Measurements from ENCODE around the gene DGKA.
A peak's percentile ranks its signal among the peaks of the same experiment; 100 is the strongest.

DGKA gene

DNA sequence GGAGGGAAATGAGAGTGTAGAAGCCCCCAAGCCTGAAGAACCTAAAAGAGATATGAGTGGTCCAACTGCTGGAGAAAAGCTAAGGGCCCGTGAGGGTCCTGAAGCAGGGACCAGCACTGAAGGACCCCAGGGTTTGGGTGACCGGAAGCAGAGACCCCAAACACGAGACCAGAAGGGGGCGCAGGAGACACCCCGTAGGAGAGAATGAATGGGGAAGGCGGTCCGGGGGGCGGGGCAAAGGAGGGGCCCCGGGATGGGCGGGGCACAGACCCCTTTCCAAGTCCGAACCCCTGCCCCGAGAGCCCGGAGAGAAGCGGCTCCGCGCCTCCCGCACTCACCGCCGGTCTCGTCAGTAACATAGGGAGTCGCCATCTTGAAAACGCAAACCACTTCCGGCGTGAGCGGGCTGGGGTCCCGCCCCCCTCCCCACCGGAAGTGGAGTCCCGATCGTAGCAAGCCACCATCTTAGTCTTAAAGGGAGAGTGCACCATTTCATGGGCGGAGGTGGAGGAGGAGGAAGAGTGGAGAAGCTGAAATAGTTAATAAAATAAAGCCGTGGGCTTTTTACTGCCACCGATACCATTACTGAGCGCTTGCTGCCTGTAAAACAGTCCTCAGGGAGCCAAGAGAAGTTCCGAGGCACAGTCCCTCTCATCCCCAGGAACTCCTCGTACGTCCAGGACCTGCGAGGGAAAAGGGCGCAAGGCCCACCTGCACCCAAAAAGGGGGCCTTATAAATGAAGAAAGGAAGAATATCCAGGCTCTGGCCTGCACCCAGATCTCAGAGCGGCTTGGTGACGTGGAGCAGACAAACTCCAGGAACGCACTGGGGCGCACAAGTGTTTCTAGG is 4.0 kb upstream of the DGKA start:
- TF ChIP-seq, protein P1, sequence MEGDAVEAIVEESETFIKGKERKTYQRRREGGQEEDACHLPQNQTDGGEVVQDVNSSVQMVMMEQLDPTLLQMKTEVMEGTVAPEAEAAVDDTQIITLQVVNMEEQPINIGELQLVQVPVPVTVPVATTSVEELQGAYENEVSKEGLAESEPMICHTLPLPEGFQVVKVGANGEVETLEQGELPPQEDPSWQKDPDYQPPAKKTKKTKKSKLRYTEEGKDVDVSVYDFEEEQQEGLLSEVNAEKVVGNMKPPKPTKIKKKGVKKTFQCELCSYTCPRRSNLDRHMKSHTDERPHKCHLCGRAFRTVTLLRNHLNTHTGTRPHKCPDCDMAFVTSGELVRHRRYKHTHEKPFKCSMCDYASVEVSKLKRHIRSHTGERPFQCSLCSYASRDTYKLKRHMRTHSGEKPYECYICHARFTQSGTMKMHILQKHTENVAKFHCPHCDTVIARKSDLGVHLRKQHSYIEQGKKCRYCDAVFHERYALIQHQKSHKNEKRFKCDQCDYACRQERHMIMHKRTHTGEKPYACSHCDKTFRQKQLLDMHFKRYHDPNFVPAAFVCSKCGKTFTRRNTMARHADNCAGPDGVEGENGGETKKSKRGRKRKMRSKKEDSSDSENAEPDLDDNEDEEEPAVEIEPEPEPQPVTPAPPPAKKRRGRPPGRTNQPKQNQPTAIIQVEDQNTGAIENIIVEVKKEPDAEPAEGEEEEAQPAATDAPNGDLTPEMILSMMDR (IDR thresholded peaks at IDR 0.05): peak; percentile 85

DNA sequence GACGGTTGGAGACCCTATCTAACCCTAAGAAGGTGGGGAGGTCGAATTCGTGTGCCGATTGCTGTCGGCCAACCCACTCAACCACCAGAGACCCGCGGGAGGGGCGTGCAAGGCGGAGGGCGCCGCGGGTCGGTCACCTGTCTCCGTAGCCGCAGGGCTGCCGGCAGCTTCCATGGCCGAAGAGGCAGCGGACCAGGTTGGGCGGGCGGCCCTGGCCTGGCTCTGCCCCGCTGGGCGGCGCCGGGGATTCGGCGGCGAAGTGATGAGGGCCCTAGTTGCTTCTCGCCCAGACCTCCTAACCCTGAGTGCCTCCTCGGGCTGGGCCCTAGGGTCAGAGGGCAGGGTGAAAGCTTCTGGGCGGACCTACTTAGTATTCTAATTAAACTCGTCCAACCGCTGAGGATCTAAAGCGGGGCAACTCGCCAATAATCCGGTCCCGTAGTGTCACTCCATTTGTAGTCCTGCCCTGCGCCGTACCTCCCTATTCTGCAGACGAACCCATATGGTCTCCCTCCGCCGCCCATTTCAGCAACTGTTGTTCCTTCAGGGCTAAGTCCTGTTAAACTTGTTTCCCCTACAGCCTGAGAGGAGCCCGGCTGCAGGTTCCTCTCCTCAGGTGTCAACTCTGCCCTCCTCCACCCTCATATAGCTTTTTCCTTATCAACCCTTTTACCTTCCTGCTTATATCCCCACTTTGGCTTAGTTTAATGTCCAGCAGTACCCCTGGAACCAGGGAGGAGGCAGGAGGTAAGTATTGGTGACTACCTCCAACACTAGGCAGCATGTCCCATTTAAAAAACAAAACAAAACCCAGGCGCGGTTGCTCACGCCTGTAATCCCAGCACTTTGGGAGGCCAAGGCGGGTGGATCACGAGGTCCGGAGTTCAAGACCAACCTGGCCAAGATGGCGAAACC is 3.1 kb upstream of the DGKA start, which contains the start of gene PYM1:
PYM1 (minus strand) TSS at position 307 of the 915 bp plus-strand sequence; CDS start at position 174, 133 bp downstream.
- TF ChIP-seq, protein P1 (IDR thresholded peaks at IDR 0.05): no peak

DNA sequence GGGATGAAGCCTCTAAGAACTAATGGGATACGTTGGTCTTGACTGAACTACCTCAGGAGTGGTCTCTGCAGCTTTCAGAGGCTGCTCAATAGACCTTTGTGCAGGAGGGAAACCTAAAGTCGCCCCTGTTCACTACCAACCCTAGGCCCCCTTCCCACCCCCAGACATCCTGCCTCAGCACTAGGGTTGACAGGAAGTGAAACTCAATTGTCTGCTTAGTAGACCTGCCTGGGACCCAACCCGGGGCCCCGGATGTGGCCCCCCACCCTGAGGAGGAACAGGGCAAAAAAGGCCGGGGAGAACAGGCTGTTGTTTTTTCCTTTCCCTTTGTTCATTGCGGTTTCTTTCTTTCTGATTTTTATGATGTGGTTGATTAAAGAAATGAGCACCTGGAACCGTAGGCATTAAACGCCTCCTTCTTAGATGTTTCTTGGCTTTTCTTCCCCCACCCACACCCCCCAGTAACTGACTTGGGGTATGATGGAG is 1.6 kb upstream of the DGKA start:
- TF ChIP-seq, protein P1 (IDR thresholded peaks at IDR 0.05): no peak

DNA sequence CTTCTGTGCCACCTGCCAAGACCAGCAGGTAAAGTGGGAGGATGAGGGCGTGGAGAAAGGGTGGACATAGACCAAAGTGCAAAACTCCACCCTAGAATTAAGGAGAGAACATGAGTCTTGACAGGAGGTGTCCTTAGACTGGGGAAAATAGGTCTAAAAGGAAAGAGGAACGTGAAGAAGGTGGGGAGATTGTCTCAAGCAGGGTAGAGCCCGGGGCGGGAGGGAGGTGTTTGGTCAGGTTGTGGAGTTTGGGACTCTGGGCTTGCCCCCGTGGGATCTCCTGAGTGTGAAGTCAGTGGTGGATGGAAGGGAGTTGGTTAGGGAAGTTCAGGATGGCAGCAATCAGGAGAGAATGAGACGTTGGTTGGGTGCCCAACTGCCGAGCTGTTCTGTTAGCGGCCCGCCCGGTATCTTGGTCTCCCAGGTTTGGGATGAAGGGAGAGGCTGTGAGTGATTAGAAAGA is 386 bp downstream of the DGKA start:
- TF ChIP-seq, protein P1 (IDR thresholded peaks at IDR 0.05): no peak

DNA sequence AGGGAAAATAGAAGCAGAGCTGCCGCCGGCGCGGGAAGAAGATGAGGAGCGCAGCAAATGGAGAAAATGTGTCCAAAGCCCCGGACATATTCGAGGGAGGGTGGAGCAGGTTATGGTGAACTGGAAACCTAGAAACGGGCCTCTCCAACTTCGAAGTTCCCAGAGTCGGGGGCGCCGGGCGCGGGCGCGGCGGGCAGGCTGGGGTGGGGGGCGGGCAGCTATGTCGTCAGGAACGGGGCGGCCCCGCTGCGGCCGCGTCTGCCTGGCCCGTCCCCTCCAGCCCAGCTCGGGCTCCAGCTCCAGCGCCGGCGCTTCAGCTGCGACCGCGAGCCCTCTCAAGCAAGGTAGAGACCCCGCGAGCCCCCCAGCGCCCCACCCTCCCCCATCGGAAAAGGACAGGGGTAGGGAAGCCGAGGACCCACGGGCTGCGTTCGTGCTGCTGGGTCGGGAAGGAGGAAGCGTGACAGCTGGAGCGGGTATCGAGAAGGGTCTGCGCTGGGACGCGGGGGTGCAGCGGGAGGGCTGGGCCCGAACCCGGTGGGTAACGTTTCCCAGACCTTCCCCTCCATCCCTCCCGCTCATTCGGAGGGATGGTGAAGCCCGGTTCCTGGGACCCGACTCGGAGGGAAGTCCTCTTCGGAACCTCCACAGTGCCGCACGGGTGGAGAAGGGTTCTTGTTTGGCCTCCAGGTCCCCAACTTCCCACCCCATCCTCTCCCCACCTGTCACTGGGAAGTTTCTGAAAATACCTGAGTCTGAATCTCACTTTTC is 1.0 kb downstream of the DGKA start:
- TF ChIP-seq, protein P1 (IDR thresholded peaks at IDR 0.05): no peak

DNA sequence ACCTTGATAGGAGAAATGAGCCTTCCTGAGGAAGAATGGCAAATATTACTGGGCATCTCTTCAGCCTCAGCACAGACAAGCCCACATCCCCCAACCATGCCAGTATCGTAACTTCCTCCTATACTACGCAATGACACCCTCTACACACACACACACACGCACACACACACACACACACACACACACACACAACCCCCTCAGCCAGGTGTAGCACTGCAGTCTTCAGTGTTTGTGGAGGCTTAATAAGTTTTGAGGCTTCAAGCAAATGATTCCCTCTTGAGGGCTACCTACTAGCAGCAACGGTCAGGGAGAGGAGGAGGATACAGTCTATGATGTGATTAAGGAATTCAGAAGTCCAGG is 1.6 kb downstream of the DGKA start:
- TF ChIP-seq, protein P1 (IDR thresholded peaks at IDR 0.05): no peak

Data from LNCAP (cell line).